ENCODE data around the gene MTA1. TPM values are rescaled to one million over a fixed set of nuclear protein-coding genes. Genes with fewer than 3 reads are reported as not detected.

Gene MTA1
- polyA plus RNA-seq, 1 of the 3 experiments (the other 2 are of a cell fraction): 96.3 TPM

DNA sequence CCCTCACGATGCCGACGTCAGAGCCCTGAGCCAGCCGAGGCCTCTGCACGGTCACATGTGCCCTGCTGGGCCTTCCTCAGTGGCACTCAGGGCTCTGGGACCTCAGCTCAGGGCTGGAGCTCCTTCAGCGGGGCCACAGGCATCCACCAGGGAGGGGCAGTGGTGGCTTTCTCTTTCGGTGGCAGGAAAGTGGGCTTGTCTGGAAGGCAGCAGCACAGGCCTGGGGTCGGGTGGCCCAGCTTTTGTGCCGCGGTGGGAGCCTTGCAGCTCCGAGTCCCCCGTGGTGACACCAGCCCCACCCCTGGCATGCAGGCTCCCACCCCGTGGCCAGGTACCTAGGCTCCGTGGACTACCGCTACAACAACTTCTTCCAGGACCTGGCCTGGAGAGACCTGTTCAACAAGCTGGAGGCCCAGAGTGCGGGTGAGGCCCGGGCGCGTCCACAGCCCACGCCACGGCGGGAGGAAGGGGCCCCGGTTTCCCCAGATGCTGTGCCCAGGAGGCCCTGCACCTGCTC, 35.5 kb upstream of the MTA1 start:
- Histone ChIP-seq H3K4me2 (no peak overlapping the region), H3K4me3 (ENCODE audit: low read depth in 2 of 2, low read length in 1 of 2) (no peak overlapping the region), H3K36me3 (replicated peaks in 1 of 2; ENCODE audit: control insufficient read depth in 1 of 2, insufficient read depth in 2 of 2, low read length in 1 of 2) (peaks cover 0 to 53% of the 10 kb centered on the region in 2 experiments), H3K9ac (no peak overlapping the region), H3K9me2 (no peaks in the 10 kb centered on the region), H4K20me1 (ENCODE audit: insufficient read depth) (no peaks in the 10 kb centered on the region), H3K27ac (ENCODE audit: low read depth in 2 of 2, low read length in 1 of 2) (no peak overlapping the region), H3F3A (replicated peaks; ENCODE audit: insufficient read depth) (no peaks in the 10 kb centered on the region), H3K4me1 (ENCODE audit: control insufficient read depth in 1 of 2, insufficient read depth in 2 of 2, low read depth in 1 of 2, low read length in 1 of 2) (no peaks in the 10 kb centered on the region; a peak in 1 of 4 replicates), H3K79me2 (ENCODE audit: insufficient read depth) (no peaks in the 10 kb centered on the region), H2AFZ (ENCODE audit: low read depth) (no peak overlapping the region), H3K27me3 (ENCODE audit: insufficient read depth) (no peaks in the 10 kb centered on the region), H3K9me3 (no peaks in the 10 kb centered on the region)
- TF ChIP-seq MXI1 (IDR thresholded peaks at IDR 0.05; ENCODE audit: low read depth, low read length): no peak
- no peak for TF ChIP-seq FOXJ3 (CRISPR knock-in tag; IDR thresholded peaks at IDR 0.05)
- no peak for TF ChIP-seq EP300 (IDR thresholded peaks at IDR 0.05; ENCODE audit: borderline replicate concordance in 1 of 2, low read depth in 1 of 2, low read length in 1 of 2)
- TF ChIP-seq CTCF (IDR thresholded peaks at IDR 0.05): no peak
- no peak for TF ChIP-seq MEF2A (IDR thresholded peaks at IDR 0.05; ENCODE audit: borderline replicate concordance, low read depth)
- TF ChIP-seq, protein P1, sequence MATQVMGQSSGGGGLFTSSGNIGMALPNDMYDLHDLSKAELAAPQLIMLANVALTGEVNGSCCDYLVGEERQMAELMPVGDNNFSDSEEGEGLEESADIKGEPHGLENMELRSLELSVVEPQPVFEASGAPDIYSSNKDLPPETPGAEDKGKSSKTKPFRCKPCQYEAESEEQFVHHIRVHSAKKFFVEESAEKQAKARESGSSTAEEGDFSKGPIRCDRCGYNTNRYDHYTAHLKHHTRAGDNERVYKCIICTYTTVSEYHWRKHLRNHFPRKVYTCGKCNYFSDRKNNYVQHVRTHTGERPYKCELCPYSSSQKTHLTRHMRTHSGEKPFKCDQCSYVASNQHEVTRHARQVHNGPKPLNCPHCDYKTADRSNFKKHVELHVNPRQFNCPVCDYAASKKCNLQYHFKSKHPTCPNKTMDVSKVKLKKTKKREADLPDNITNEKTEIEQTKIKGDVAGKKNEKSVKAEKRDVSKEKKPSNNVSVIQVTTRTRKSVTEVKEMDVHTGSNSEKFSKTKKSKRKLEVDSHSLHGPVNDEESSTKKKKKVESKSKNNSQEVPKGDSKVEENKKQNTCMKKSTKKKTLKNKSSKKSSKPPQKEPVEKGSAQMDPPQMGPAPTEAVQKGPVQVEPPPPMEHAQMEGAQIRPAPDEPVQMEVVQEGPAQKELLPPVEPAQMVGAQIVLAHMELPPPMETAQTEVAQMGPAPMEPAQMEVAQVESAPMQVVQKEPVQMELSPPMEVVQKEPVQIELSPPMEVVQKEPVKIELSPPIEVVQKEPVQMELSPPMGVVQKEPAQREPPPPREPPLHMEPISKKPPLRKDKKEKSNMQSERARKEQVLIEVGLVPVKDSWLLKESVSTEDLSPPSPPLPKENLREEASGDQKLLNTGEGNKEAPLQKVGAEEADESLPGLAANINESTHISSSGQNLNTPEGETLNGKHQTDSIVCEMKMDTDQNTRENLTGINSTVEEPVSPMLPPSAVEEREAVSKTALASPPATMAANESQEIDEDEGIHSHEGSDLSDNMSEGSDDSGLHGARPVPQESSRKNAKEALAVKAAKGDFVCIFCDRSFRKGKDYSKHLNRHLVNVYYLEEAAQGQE (IDR thresholded peaks at IDR 0.05; ENCODE audit: low read depth, low read length): no peak
- TF ChIP-seq POLR2AphosphoS5 (IDR thresholded peaks at IDR 0.05; ENCODE audit: low read depth, low read length): no peak
- no peak for TF ChIP-seq FOSL2 (IDR thresholded peaks at IDR 0.05; ENCODE audit: borderline replicate concordance, low read depth)
- TF ChIP-seq MAX (IDR thresholded peaks at IDR 0.05; ENCODE audit: low read depth): no peak
- TF ChIP-seq RAD21 (IDR thresholded peaks at IDR 0.05; ENCODE audit: low read length): no peak
- TF ChIP-seq RFX5 (IDR thresholded peaks at IDR 0.05; ENCODE audit: low read length): no peak
- TF ChIP-seq FOXM1 (IDR thresholded peaks at IDR 0.05; ENCODE audit: low read depth): no peak
- TF ChIP-seq JUND (IDR thresholded peaks at IDR 0.05): no peak
- TF ChIP-seq GABPA (IDR thresholded peaks at IDR 0.05; ENCODE audit: low read depth): no peak
- TF ChIP-seq IRF3 (IDR thresholded peaks at IDR 0.05; ENCODE audit: low read depth, low read length): no peak
- no peak for TF ChIP-seq NFIC (IDR thresholded peaks at IDR 0.05; ENCODE audit: borderline replicate concordance)
- 94% methylated on average over 10 of the region's 23 CpGs for WGBS (ENCODE audit: low lambda C conversion rate)
- CTCF ChIA-PET: interaction anchor here (1.0 to 3.4 kb wide), 4 partner anchors 13 to 106 kb away, joined by 3 to 15 read pairs (median 6); partner anchors contain the start of gene TEX22
- POLR2A ChIA-PET: no interaction called here
- no peak for DNase-seq
